ENCODE measurements around the gene ADGRF1.

GRCh38 chr6:47048638-47049037, 6.5 kb upstream of the ADGRF1 start:
- TF ChIP-seq CTCF (conservative IDR thresholded peaks at IDR 0.05; ENCODE audit: low read depth, low read length) (no peak), EZH2 (IDR thresholded peaks at IDR 0.05; ENCODE audit: low read length, unreplicated experiment) (no peak)

Measured in PC-3 (cell line).